Measurements from ENCODE around the gene OCSTAMP.

DNA sequence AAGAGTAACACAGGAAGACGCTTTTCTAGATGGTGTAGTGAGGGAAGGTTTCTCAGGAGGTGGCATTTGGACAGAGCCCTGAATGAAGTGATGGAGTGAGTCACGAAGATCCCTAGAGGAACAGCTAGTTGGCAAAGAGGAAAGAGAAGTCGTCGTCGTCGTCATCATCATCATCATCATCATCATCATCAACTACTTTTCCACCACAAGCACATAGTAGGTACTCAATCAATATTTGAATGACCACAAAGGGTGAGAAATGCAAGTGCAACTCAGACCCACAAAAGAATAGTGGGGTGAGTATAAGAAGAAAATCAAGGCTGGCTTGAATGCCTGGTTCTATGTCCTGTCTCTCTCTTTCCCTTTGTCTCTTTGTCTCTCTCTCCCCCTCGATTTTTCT lies 28.3 kb upstream of the OCSTAMP start:
- TF ChIP-seq, protein P1, sequence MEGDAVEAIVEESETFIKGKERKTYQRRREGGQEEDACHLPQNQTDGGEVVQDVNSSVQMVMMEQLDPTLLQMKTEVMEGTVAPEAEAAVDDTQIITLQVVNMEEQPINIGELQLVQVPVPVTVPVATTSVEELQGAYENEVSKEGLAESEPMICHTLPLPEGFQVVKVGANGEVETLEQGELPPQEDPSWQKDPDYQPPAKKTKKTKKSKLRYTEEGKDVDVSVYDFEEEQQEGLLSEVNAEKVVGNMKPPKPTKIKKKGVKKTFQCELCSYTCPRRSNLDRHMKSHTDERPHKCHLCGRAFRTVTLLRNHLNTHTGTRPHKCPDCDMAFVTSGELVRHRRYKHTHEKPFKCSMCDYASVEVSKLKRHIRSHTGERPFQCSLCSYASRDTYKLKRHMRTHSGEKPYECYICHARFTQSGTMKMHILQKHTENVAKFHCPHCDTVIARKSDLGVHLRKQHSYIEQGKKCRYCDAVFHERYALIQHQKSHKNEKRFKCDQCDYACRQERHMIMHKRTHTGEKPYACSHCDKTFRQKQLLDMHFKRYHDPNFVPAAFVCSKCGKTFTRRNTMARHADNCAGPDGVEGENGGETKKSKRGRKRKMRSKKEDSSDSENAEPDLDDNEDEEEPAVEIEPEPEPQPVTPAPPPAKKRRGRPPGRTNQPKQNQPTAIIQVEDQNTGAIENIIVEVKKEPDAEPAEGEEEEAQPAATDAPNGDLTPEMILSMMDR (IDR thresholded peaks at IDR 0.05; ENCODE audit: low read depth, low read length), result no peak
- no peak for TF ChIP-seq EZH2phosphoT487 (IDR thresholded peaks at IDR 0.05; ENCODE audit: low read depth)
